ENCODE results near the gene RBM12. TPM values are rescaled to one million over a fixed set of nuclear protein-coding genes. Genes with fewer than 3 reads are reported as not detected.

The RBM12 gene
- total and polyA plus RNA-seq, 8 donors = 6.2 to 46.7 (median 23.9) TPM

DNA sequence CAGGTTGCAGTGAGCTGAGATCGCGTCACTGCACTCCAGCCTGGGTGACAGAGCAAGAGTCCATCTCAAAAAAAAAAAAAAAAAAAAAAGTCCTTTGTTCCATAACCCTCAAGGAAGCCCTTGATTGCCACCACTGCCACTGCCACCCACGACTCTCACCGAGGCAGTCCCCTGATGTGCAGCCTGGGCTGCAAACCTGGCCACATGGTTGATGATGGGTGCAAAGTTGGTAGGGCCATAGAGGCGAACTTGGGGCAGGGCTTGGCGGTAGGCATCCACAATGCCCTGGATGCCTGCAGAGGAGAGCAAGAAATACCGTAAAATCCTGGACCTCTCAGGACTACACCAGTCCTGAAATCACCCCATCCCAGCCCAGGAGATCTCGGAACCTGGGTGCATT lies 37.6 kb downstream of the RBM12 start:
- H3K4me1 ChIP-seq = no peaks in the 10 kb centered on the region
- no peaks in the 10 kb centered on the region for H3K27me3 ChIP-seq
- TF ChIP-seq, protein P1, sequence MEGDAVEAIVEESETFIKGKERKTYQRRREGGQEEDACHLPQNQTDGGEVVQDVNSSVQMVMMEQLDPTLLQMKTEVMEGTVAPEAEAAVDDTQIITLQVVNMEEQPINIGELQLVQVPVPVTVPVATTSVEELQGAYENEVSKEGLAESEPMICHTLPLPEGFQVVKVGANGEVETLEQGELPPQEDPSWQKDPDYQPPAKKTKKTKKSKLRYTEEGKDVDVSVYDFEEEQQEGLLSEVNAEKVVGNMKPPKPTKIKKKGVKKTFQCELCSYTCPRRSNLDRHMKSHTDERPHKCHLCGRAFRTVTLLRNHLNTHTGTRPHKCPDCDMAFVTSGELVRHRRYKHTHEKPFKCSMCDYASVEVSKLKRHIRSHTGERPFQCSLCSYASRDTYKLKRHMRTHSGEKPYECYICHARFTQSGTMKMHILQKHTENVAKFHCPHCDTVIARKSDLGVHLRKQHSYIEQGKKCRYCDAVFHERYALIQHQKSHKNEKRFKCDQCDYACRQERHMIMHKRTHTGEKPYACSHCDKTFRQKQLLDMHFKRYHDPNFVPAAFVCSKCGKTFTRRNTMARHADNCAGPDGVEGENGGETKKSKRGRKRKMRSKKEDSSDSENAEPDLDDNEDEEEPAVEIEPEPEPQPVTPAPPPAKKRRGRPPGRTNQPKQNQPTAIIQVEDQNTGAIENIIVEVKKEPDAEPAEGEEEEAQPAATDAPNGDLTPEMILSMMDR (IDR thresholded peaks at IDR 0.05) = no peak
- ATAC-seq (no peak), FAIRE-seq (no peak), DNase-seq (no peak)
- WGBS, 2 donors = 94 to 98% methylated on average over 8 of the region's 8 CpGs
- H3K27ac ChIP-seq = no peak overlapping the region
- peaks cover 0 to 28% (median 12%) of the 10 kb centered on the region in 3 donors for H3K36me3 ChIP-seq
- no peaks in the 10 kb centered on the region for H3K9me3 ChIP-seq
- no peak overlapping the region for H3K4me3 ChIP-seq
- intact Hi-C loops (cut with DNase I) = no loop called here

DNA sequence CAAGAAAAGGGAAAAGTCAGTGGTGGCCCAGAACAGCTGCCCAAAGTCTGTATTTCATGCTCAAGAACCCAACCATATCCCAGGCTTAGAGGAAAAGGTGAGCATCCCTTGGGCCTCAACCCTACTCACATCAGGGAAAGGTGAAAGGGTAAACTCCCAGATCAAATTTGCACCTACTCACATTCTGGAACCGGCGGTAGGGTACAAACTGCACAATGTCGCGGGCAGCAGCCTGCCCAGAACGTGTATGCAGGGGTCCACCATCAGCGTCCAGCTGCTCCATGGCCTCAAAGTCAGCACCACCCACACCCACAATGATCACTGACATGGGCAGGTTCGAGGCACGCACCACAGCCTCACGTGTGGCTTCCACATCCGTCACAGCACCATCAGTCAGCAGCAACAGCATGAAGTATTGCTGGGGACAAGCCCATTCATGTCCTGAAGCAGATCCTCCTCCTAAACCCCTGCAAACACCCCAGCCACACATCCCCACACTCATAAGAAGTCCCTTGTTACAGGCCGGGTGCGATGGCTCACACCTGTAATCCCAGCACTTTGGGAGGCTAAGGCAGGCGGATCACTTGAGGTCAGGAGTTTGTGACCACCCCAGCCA lies 38.2 kb downstream of the RBM12 start:
- H3K27me3 ChIP-seq = no peaks in the 10 kb centered on the region
- WGBS, 2 donors = 96 to 97% methylated on average over 13 of the region's 13 CpGs
- DNase-seq (no peak), FAIRE-seq (no peak), ATAC-seq (no peak)
- intact Hi-C loops (cut with DNase I) = no loop called here
- TF ChIP-seq, protein P1 (IDR thresholded peaks at IDR 0.05) = no peak
- no peaks in the 10 kb centered on the region for H3K9me3 ChIP-seq
- H3K4me1 ChIP-seq = no peaks in the 10 kb centered on the region
- H3K4me3 ChIP-seq = no peak overlapping the region
- no peak overlapping the region for H3K27ac ChIP-seq
- H3K36me3 ChIP-seq = peaks cover 0 to 25% (median 12%) of the 10 kb centered on the region in 3 donors

- no peak for ATAC-seq
- no peaks in the 10 kb centered on the region for H3K27me3 ChIP-seq
- no peak overlapping the region for H3K27ac ChIP-seq
- no peak for DNase-seq
- peaks cover 0 to 18% (median 12%) of the 10 kb centered on the region in 3 donors for H3K36me3 ChIP-seq
- H3K4me1 ChIP-seq = no peaks in the 10 kb centered on the region
- no peak overlapping the region for H3K4me3 ChIP-seq
- no peaks in the 10 kb centered on the region for H3K9me3 ChIP-seq
- 93 to 96% methylated on average over 6 of the region's 6 CpGs for WGBS, 2 donors
- intact Hi-C loops (cut with DNase I) = no loop called here
- TF ChIP-seq, protein P1 (IDR thresholded peaks at IDR 0.05) = no peak
- FAIRE-seq = no peak
These were observed 38.9 kb downstream of the RBM12 start for GRCh38 chr20:35625584-35626385.

DNA sequence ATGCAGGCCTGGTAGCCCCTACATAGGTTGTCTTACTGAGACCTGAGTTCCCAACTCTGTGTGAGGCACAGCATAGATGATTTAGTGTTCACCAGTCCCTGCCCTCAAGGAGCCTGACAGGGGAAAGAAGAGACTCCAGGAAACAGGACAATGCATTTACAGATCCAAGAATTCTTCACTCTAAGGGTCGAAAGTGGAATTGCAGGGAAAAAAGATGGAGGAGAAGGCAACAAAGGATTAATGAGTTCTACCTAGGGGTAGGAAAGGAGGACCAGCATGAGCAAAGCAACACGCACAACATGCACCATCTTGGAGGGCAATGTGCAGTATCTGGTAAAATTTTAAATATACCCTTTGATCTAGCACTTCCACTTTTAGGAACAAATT lies 43.1 kb downstream of the RBM12 start:
- H3K4me1 ChIP-seq = peaks cover 3 to 8% (median 7%) of the 10 kb centered on the region in 3 donors
- H3K27me3 ChIP-seq = no peaks in the 10 kb centered on the region
- WGBS, 2 donors = 91 to 93% methylated on average over 2 of the region's 2 CpGs
- intact Hi-C loops (cut with DNase I) = no loop called here
- no peak overlapping the region for H3K4me3 ChIP-seq
- H3K9me3 ChIP-seq = no peaks in the 10 kb centered on the region
- TF ChIP-seq, protein P1 (IDR thresholded peaks at IDR 0.05) = no peak
- H3K36me3 ChIP-seq = peaks cover 0 to 9% (median 5%) of the 10 kb centered on the region in 3 donors
- ATAC-seq (no peak), FAIRE-seq (no peak), DNase-seq (no peak)
- no peak overlapping the region for H3K27ac ChIP-seq

All from pancreas (tissue), 10 donors.